Measurements from ENCODE around the gene LRRC36.
A peak's percentile ranks its signal among the peaks of the same experiment; 100 is the strongest.

Gene LRRC36

DNA sequence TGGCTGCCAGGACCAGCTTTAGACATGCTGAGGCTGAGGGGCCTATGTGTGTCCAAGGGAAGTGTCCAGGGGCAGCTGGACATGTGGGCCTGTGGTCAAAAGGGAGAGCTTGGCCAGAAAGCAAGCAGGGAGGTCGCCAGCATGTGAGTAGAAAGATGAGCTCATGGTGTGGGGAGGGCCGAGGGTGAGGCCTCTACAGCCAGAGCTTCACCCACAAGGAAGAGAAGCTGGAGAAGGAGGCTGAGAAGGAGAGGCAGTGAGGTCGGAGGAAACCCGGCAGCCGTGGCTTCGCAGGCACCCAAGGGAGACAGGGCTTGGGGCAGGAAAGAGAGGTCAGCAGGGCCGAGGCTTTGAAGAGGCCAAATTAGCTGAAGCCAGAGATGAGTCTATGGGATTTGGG lies 100.3 kb downstream of the LRRC36 start:
- no peak for DNase-seq

GRCh38 chr16:67428146-67428731 lies 101.6 kb downstream of the LRRC36 start:
- DNase-seq: peak; percentile 67 to 81 (median 74)

GRCh38 chr16:67429053-67429798 lies 102.6 kb downstream of the LRRC36 start:
- no peak for DNase-seq

GRCh38 chr16:67429799-67430503 lies 103.3 kb downstream of the LRRC36 start:
- no peak for DNase-seq

- DNase-seq: peak in 3 of 4 experiments; percentile 31 to 62 (median 49)
These were observed 103.9 kb downstream of the LRRC36 start for GRCh38 chr16:67430504-67430976.

GRCh38 chr16:67430977-67431774 lies 104.6 kb downstream of the LRRC36 start, which contains the start of gene HSD11B2:
TSS of gene HSD11B2 (plus strand) at chr16:67431121. CDS start at chr16:67431249, 128 bp downstream.
- DNase-seq: peak; percentile 66 to 84 (median 72)

DNA sequence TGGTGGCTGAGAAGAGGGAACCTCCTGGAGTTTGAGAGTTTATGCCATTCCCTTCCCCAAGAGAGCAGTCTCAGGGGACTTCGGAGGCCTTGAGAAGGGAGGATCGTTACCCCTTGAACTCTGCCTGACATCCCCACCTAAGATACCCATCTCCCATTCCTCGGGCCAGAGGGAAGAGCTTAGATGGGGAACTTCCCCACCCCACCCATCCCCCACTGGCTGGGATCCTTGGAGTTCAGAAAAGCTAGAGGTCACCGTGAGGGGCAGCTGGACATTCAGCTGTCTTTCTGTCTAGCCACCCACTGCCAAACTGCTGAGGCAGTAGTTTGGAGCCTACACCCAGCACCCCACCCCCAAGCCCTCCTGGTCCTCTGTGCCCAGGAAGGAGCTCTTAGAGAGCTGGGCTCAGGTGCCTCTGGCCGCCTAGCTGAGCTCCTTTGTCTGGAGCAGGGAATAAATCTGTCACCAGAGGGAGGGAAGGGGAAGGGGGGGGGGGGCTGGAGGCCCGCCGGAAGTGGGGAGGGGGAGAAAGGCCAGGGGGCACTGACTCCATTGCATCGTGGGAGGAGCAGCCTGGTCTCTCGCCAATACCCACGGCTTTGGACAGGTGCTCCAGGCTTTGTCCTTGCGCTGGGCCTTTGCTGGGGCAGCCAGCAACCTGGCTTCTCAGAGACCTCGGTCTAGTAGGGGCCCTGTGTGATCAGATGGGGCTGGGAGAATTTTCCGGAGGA lies 105.3 kb downstream of the LRRC36 start:
- peak; percentile 15 to 50 (median 36) for DNase-seq

DNA sequence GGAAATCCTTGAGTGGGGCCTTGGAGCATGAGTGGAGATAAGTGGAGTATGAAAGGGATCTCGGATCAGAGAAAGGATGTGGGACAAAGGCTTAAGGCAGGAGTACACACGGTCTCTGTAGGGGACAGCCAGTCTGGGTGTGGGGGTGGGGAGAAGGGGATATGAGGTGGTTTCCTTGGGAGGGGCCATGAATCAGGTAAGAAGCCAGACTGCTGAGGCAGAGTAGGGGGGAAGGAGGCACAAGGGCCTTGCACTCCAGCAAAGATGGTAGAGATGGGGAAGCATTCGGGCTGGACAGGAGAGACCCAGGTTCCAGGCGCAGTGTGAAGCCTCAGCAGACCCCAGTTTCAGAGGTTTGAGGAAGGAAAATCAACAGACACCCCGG lies 105.9 kb downstream of the LRRC36 start:
- DNase-seq: no peak

DNA sequence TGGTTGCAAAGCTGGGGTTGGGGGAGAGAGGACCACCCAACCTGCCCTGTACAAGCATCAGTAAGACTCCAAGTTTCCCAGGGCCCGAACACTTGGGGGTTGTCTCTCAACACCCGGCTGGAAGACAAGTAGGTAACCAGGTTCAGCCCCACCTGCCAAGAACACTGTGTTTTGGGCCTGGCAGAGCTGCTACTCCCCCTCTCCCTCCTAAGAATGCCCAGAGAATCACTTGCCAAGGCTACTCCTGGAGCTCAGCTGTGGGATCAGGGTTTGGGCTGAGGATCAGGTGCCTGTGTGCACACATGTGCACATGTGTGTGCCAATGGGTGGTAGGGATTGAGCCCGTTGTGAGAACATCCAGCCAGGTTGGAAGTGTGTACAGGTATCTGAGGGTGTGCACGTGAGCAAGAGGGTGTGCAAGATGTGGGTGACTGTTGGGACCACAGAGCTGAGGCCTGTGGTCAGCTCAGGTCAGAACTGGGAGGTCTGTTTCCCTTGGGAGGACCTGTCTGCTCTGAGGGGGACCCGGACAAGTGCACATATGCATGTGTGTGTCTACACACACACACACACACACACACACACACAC lies 106.6 kb downstream of the LRRC36 start:
- no peak for DNase-seq
